Naive thymus-derived CD8-positive, alpha-beta T cell (primary cell): ENCODE results near the gene TRMU. TPM values are rescaled to one million over a fixed set of nuclear protein-coding genes. Genes with fewer than 3 reads are reported as not detected.

Experiments
- ATAC-seq, 2 donors: fragments of 150-1000 bp; cut with Tn5 transposase in 1 of 2; sonication (Bioruptor Pico), chemical (Tn5 transposase) in 1 of 2; 1 replicate in 1 of 2; 2 replicates in 1 of 2; pipeline ENCODE4 v1.10.0; 2021; ENCODE audit warnings: mild to moderate bottlenecking in 2 of 2, moderate library complexity in 2 of 2
- POLR2A ChIA-PET: fragments of 350-600 bp; sonication (Branson Sonifier 250); formaldehyde crosslinking; loops from one replicate; lab custom pipeline; 2021; ENCODE audit warnings: antibody characterized with exemption; lab: Charles Lee
- DNase-seq, 10 donors: peaks; one replicate each; pipeline versions ENCODE4 v3.0.0 to v3.0.0-alpha.2; 2020 to 2022
- H3K27ac Mint-ChIP-seq, 10 donors: one replicate each; pipeline ENCODE4 v1.8.0; 2020 to 2022; ENCODE audit warnings: mild to moderate bottlenecking in 10 of 10, mixed read lengths in 10 of 10, moderate library complexity in 4 of 10, inconsistent platforms in 1 of 10
- H3K27me3 Mint-ChIP-seq, 5 donors: one replicate each; pipeline ENCODE4 v1.8.0; 2021 to 2022; ENCODE audit warnings: mixed read lengths in 5 of 5
- H3K36me3 Mint-ChIP-seq, 3 donors: one replicate each; pipeline ENCODE4 v1.8.0; 2020 to 2022; ENCODE audit warnings: mixed read lengths in 3 of 3, mild to moderate bottlenecking in 2 of 3, inconsistent platforms in 1 of 3
- H3K4me1 Mint-ChIP-seq, 4 donors: one replicate each; pipeline ENCODE4 v1.8.0; 2021 to 2022; ENCODE audit warnings: mixed read lengths in 4 of 4
- H3K4me3 Mint-ChIP-seq, 10 donors: one replicate each; pipeline ENCODE4 v1.8.0; 2020 to 2022; ENCODE audit warnings: mild to moderate bottlenecking in 10 of 10, mixed read lengths in 10 of 10, moderate library complexity in 6 of 10, inconsistent platforms in 1 of 10
- H3K9me3 Mint-ChIP-seq, 9 donors: one replicate each; pipeline ENCODE4 v1.8.0; 2020 to 2022; ENCODE audit warnings: mixed read lengths in 9 of 9, mild to moderate bottlenecking in 3 of 9, inconsistent platforms in 1 of 9, moderate library complexity in 1 of 9
- polyA plus RNA-seq, 3 donors: library from polyadenylated mRNA; unstranded; fragments of 300-500 nt; fragmentation: Illumina TruSeq; gene quantifications; one replicate each; pipeline ENCODE4 v1.2.3, GENCODE V29; 2021
- total RNA-seq, 8 experiments: library from RNA in 2 of 8; stranded (reverse) in 2 of 8; gene quantifications; one replicate each; pipeline ENCODE4 v1.2.3 and lab custom pipeline; 2021 to 2026

The TRMU gene
- total and polyA plus RNA-seq, 5 experiments from 2014 or later: 14.6 to 91.7 (median 17.3) TPM

- Mint-ChIP-seq H3K27ac (peak overlapping the region in 4 of 10 donors; percentile 0 to 96 (median 24)), H3K9me3 (peaks cover 2 to 24% (median 11%) of the 10 kb centered on the region in 9 donors), H3K4me3 (peak overlapping the region in 2 of 10 donors; percentile 40 to 65), H3K36me3 (peaks cover 0 to 5% (median 2%) of the 10 kb centered on the region in 3 donors), H3K27me3 (peaks cover 0 to 13% (median 8%) of the 10 kb centered on the region in 5 donors), H3K4me1 (peaks cover 25 to 52% (median 49%) of the 10 kb centered on the region in 4 donors)
- POLR2A ChIA-PET: interaction anchor here (0.7 kb wide), 1 partner anchor 117 kb away, joined by 7 read pairs; no protein-coding TSS in a partner anchor
- DNase-seq (no peak), ATAC-seq (no peak)
Observed at GRCh38 chr22:46371623-46372226, 36.2 kb downstream of the TRMU start.

- no peak for DNase-seq
- Mint-ChIP-seq H3K4me3 (peak overlapping the region in 8 of 10 donors; percentile 12 to 65 (median 60)), H3K27me3 (peaks cover 0 to 11% (median 8%) of the 10 kb centered on the region in 5 donors), H3K4me1 (peaks cover 25 to 52% (median 48%) of the 10 kb centered on the region in 4 donors), H3K36me3 (peaks cover 0 to 5% (median 2%) of the 10 kb centered on the region in 3 donors), H3K9me3 (peaks cover 2 to 33% (median 11%) of the 10 kb centered on the region in 9 donors), H3K27ac (peak overlapping the region in 4 of 10 donors; percentile 22 to 77 (median 66))
- ATAC-seq: no peak
- POLR2A ChIA-PET: no interaction called here
Observed at GRCh38 chr22:46372686-46373085, 37.2 kb downstream of the TRMU start.

- DNase-seq (peak in 1 of 10 donors; percentile 22), ATAC-seq (no peak)
- Mint-ChIP-seq H3K4me3 (peak overlapping the region in 7 of 10 donors; percentile 29 to 65 (median 61)), H3K36me3 (peaks cover 0 to 5% (median 2%) of the 10 kb centered on the region in 3 donors), H3K27ac (peak overlapping the region in 6 of 10 donors; percentile 27 to 77 (median 66)), H3K4me1 (peaks cover 25 to 52% (median 45%) of the 10 kb centered on the region in 4 donors), H3K9me3 (peaks cover 2 to 33% (median 11%) of the 10 kb centered on the region in 9 donors), H3K27me3 (peaks cover 0 to 9% (median 8%) of the 10 kb centered on the region in 5 donors)
- POLR2A ChIA-PET: no interaction called here
Observed at GRCh38 chr22:46373159-46373558, 37.6 kb downstream of the TRMU start.

- POLR2A ChIA-PET: no interaction called here
- Mint-ChIP-seq H3K36me3 (peaks cover 0 to 5% (median 2%) of the 10 kb centered on the region in 3 donors), H3K27me3 (peaks cover 0 to 9% (median 6%) of the 10 kb centered on the region in 5 donors), H3K9me3 (peaks cover 2 to 39% (median 11%) of the 10 kb centered on the region in 9 donors), H3K27ac (peak overlapping the region in 9 of 10 donors; percentile 19 to 87 (median 54)), H3K4me1 (peaks cover 25 to 52% (median 45%) of the 10 kb centered on the region in 4 donors), H3K4me3 (peak overlapping the region; percentile 27 to 77 (median 63))
- DNase-seq (peak in 6 of 10 donors; percentile 19 to 60 (median 48)), ATAC-seq (peak; percentile 69 to 70)
Observed at GRCh38 chr22:46373921-46374662, 38.6 kb downstream of the TRMU start.

- ATAC-seq: no peak
- Mint-ChIP-seq H3K4me1 (peaks cover 25 to 45% (median 44%) of the 10 kb centered on the region in 4 donors), H3K27me3 (peaks cover 0 to 8% (median 6%) of the 10 kb centered on the region in 5 donors), H3K27ac (peak overlapping the region in 4 of 10 donors; percentile 48 to 93 (median 73)), H3K4me3 (peak overlapping the region; percentile 27 to 77 (median 63)), H3K9me3 (peaks cover 2 to 39% (median 11%) of the 10 kb centered on the region in 9 donors), H3K36me3 (peaks cover 0 to 5% (median 2%) of the 10 kb centered on the region in 3 donors)
- POLR2A ChIA-PET: no interaction called here
- DNase-seq: no peak
Observed at GRCh38 chr22:46374663-46375474, 39.4 kb downstream of the TRMU start.

GRCh38 chr22:46376111-46376510 is 40.6 kb downstream of the TRMU start:
- ATAC-seq (no peak), DNase-seq (no peak)
- peaks cover 0 to 8% (median 4%) of the 10 kb centered on the region in 5 donors for H3K27me3 Mint-ChIP-seq
- peaks cover 0 to 5% (median 2%) of the 10 kb centered on the region in 3 donors for H3K36me3 Mint-ChIP-seq
- H3K4me3 Mint-ChIP-seq: peak overlapping the region in 3 of 10 donors; percentile 1 to 46 (median 4)
- H3K9me3 Mint-ChIP-seq: peaks cover 2 to 39% (median 11%) of the 10 kb centered on the region in 9 donors
- H3K27ac Mint-ChIP-seq: no peak overlapping the region
- H3K4me1 Mint-ChIP-seq: peaks cover 16 to 33% (median 31%) of the 10 kb centered on the region in 4 donors
- POLR2A ChIA-PET: no interaction called here

GRCh38 chr22:46376908-46377524 is 41.5 kb downstream of the TRMU start:
- ATAC-seq (no peak), DNase-seq (no peak)
- Mint-ChIP-seq H3K4me1 (peaks cover 13 to 25% (median 22%) of the 10 kb centered on the region in 4 donors), H3K27ac (no peak overlapping the region), H3K27me3 (peaks cover 0 to 2% (median 0%) of the 10 kb centered on the region in 5 donors), H3K36me3 (peaks cover 0 to 5% (median 2%) of the 10 kb centered on the region in 3 donors), H3K9me3 (peaks cover 2 to 39% (median 11%) of the 10 kb centered on the region in 9 donors), H3K4me3 (no peak overlapping the region)
- POLR2A ChIA-PET: no interaction called here

GRCh38 chr22:46377525-46378425 is 42.3 kb downstream of the TRMU start:
- Mint-ChIP-seq H3K9me3 (peaks cover 2 to 39% (median 11%) of the 10 kb centered on the region in 9 donors), H3K27ac (peak overlapping the region in 1 of 10 donors; percentile 11), H3K36me3 (peaks cover 0 to 5% (median 2%) of the 10 kb centered on the region in 3 donors), H3K4me3 (no peak overlapping the region), H3K4me1 (peaks cover 11 to 21% (median 16%) of the 10 kb centered on the region in 4 donors), H3K27me3 (peaks cover 0 to 2% (median 0%) of the 10 kb centered on the region in 5 donors)
- POLR2A ChIA-PET: no interaction called here
- ATAC-seq (no peak), DNase-seq (no peak)

GRCh38 chr22:46378426-46379065 is 43.0 kb downstream of the TRMU start:
- DNase-seq (no peak), ATAC-seq (no peak)
- POLR2A ChIA-PET: no interaction called here
- no peak overlapping the region for H3K4me3 Mint-ChIP-seq
- peaks cover 0 to 5% (median 2%) of the 10 kb centered on the region in 3 donors for H3K36me3 Mint-ChIP-seq
- peaks cover 2 to 39% (median 11%) of the 10 kb centered on the region in 9 donors for H3K9me3 Mint-ChIP-seq
- H3K27me3 Mint-ChIP-seq: peaks cover 0 to 2% (median 0%) of the 10 kb centered on the region in 5 donors
- no peak overlapping the region for H3K27ac Mint-ChIP-seq
- H3K4me1 Mint-ChIP-seq: peaks cover 8 to 17% (median 12%) of the 10 kb centered on the region in 4 donors

GRCh38 chr22:46379066-46379930 is 43.8 kb downstream of the TRMU start:
- Mint-ChIP-seq H3K27ac (no peak overlapping the region), H3K9me3 (peaks cover 2 to 32% (median 11%) of the 10 kb centered on the region in 9 donors), H3K4me1 (peaks cover 2 to 10% (median 4%) of the 10 kb centered on the region in 4 donors), H3K27me3 (peaks cover 0 to 2% (median 0%) of the 10 kb centered on the region in 5 donors), H3K36me3 (peaks cover 0 to 5% (median 2%) of the 10 kb centered on the region in 3 donors), H3K4me3 (no peak overlapping the region)
- POLR2A ChIA-PET: no interaction called here
- ATAC-seq (no peak), DNase-seq (no peak)
